ENCODE results near the gene MAGED4.
"Not testable (repeated sequence)": the region's sequence is repeated elsewhere in the genome, so short reads cannot be mapped to it uniquely, and the experiment has no call there.

- not testable (repeated sequence) for TF ChIP-seq POLR2A (IDR thresholded peaks at IDR 0.05); POLR2AphosphoS5 (IDR thresholded peaks at IDR 0.05; ENCODE audit: insufficient read depth in 1 of 2, low read depth in 1 of 2)
- TF ChIP-seq, protein P1, sequence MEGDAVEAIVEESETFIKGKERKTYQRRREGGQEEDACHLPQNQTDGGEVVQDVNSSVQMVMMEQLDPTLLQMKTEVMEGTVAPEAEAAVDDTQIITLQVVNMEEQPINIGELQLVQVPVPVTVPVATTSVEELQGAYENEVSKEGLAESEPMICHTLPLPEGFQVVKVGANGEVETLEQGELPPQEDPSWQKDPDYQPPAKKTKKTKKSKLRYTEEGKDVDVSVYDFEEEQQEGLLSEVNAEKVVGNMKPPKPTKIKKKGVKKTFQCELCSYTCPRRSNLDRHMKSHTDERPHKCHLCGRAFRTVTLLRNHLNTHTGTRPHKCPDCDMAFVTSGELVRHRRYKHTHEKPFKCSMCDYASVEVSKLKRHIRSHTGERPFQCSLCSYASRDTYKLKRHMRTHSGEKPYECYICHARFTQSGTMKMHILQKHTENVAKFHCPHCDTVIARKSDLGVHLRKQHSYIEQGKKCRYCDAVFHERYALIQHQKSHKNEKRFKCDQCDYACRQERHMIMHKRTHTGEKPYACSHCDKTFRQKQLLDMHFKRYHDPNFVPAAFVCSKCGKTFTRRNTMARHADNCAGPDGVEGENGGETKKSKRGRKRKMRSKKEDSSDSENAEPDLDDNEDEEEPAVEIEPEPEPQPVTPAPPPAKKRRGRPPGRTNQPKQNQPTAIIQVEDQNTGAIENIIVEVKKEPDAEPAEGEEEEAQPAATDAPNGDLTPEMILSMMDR (IDR thresholded peaks at IDR 0.05): not testable (repeated sequence)
Observed at GRCh38 chrX:52211405-52211804, 26.7 kb downstream of the MAGED4 start.

All from vagina (tissue), 2 donors.